HEK293 (cell line): ENCODE measurements around the gene DAPP1.

Experiments used
- CTCF ChIP-seq: fragments of 450-650 bp; formaldehyde crosslinking; IDR thresholded peaks from 2 replicates; pipeline ENCODE4 v1.5.1; 2016; ENCODE audit warnings: missing biosample characterization, missing genetic modification characterization
- KLF1 ChIP-seq: fragments of 450-650 bp; formaldehyde crosslinking; IDR thresholded peaks from 2 replicates; pipeline ENCODE4 v1.5.1; 2016; ENCODE audit warnings: missing biosample characterization, missing genetic modification characterization
- KLF7 ChIP-seq: fragments of 450-650 bp; formaldehyde crosslinking; IDR thresholded peaks from 2 replicates; pipeline ENCODE4 v1.5.1; 2016; ENCODE audit warnings: missing biosample characterization, missing genetic modification characterization, borderline replicate concordance
- SETDB1 ChIP-seq: IDR thresholded peaks from one replicate; pipeline ENCODE4 v1.6.1; 2017; ENCODE audit warnings: mild to moderate bottlenecking, low read length, moderate library complexity, mixed read lengths; ENCODE audit not compliant: insufficient read length
- ZNF174 ChIP-seq: fragments of 450-650 bp; formaldehyde crosslinking; IDR thresholded peaks from 2 replicates; pipeline ENCODE4 v1.5.0; 2017; ENCODE audit warnings: missing biosample characterization, mild to moderate bottlenecking, missing genetic modification characterization
- ZNF398 ChIP-seq: fragments of 450-650 bp; formaldehyde crosslinking; IDR thresholded peaks from 2 replicates; pipeline ENCODE4 v1.5.1; 2017; ENCODE audit warnings: missing biosample characterization, missing genetic modification characterization
- ZNF404 ChIP-seq: fragments of 450-650 bp; formaldehyde crosslinking; IDR thresholded peaks from 2 replicates; pipeline ENCODE4 v1.5.1; 2017; ENCODE audit warnings: missing biosample characterization, missing genetic modification characterization
- ZNF555 ChIP-seq: fragments of 450-650 bp; formaldehyde crosslinking; conservative IDR thresholded peaks from 2 replicates; pipeline ENCODE4 v1.5.1; 2017; ENCODE audit warnings: missing biosample characterization, mild to moderate bottlenecking, missing genetic modification characterization, inconsistent platforms
- ZNF626 ChIP-seq: fragments of 450-650 bp; sonication (Bioruptor Pico); formaldehyde crosslinking; IDR thresholded peaks from 2 replicates; pipeline ENCODE4 v1.5.1; 2018; ENCODE audit warnings: missing biosample characterization, missing genetic modification characterization, inconsistent platforms
- ZNF747 ChIP-seq: fragments of 450-650 bp; formaldehyde crosslinking; IDR thresholded peaks from 2 replicates; pipeline ENCODE4 v1.5.1; 2016; ENCODE audit warnings: missing biosample characterization, missing genetic modification characterization
- TF ChIP-seq, protein P1 (sequence below): fragments of 450-650 bp; formaldehyde crosslinking; IDR thresholded peaks from 2 replicates; pipeline ENCODE4 v1.5.1; 2016; ENCODE audit warnings: missing biosample characterization, missing genetic modification characterization, low read depth

DNA sequence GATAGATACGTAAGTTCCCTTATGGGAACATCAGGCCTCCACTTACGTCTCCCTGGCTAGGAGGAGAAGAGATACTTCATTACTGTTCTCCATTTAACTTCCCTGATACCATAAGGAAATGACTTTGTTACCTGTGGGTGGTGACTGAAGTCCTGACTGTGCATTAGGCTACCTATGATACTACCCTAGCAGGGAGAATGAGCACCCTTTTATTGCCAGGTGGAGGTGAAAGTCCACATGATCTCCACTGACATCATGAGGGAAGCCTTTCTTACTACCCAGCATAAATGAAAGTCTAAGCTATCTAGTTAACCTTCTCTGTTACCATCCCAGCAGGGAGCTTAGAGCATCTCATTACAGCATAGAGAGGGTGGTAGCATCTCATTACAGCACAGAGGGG is 102.0 kb downstream of the DAPP1 start:
- TF ChIP-seq, protein P1, sequence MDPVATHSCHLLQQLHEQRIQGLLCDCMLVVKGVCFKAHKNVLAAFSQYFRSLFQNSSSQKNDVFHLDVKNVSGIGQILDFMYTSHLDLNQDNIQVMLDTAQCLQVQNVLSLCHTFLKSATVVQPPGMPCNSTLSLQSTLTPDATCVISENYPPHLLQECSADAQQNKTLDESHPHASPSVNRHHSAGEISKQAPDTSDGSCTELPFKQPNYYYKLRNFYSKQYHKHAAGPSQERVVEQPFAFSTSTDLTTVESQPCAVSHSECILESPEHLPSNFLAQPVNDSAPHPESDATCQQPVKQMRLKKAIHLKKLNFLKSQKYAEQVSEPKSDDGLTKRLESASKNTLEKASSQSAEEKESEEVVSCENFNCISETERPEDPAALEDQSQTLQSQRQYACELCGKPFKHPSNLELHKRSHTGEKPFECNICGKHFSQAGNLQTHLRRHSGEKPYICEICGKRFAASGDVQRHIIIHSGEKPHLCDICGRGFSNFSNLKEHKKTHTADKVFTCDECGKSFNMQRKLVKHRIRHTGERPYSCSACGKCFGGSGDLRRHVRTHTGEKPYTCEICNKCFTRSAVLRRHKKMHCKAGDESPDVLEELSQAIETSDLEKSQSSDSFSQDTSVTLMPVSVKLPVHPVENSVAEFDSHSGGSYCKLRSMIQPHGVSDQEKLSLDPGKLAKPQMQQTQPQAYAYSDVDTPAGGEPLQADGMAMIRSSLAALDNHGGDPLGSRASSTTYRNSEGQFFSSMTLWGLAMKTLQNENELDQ (tag by site-specific recombination): no peak
- TF ChIP-seq SETDB1: no peak
- TF ChIP-seq ZNF404: no peak
- no peak for TF ChIP-seq ZNF174 (tag by site-specific recombination)
- no peak for TF ChIP-seq ZNF626 (tag by site-specific recombination)
- TF ChIP-seq CTCF (tag by site-specific recombination): no peak
- no peak for TF ChIP-seq ZNF555 (tag by site-specific recombination)
- no peak for TF ChIP-seq ZNF398 (tag by site-specific recombination)
- no peak for TF ChIP-seq ZNF747 (tag by site-specific recombination)
- no peak for TF ChIP-seq KLF7 (tag by site-specific recombination)
- TF ChIP-seq KLF1 (tag by site-specific recombination): no peak
